GM12878 (cell line): ENCODE results near the gene PDSS1. TPM values are rescaled to one million over a fixed set of nuclear protein-coding genes. Genes with fewer than 3 reads are reported as not detected.

ENCODE experiments used
- ATAC-seq: fragments of 200-7000 bp; cut with Tn5 transposase; 3 replicates; pipeline ENCODE4 v1.9.1; 2020; ENCODE audit warnings: mild to moderate bottlenecking, moderate library complexity
- BruUV-seq: library from RNA; stranded (reverse); fragments of 400-500 nt; replicated peaks from 2 replicates; lab custom pipeline; 2021; lab: Mats Ljungman, UMichigan
- CTCF ChIA-PET: fragments of 300-600 bp; sonication (Branson Sonifier 250); formaldehyde crosslinking; extraction: SDS; loops from one replicate; lab custom pipeline; 2021; ENCODE audit warnings: inconsistent platforms; lab: Yijun Ruan, JAX
- POLR2A ChIA-PET: fragments of 350-600 bp; formaldehyde crosslinking; extraction: SDS; loops from one replicate; lab custom pipeline; 2021; ENCODE audit warnings: inconsistent platforms; lab: Charles Lee
- RAD21 ChIA-PET: fragments of 300-600 bp; sonication (Branson Sonifier 250); formaldehyde crosslinking; loops from one replicate; lab custom pipeline; 2023; ENCODE audit warnings: antibody characterized with exemption; ENCODE audit not compliant: unreplicated experiment; lab: Charles Lee
- SMC1A ChIA-PET: fragments of 300-600 bp; sonication (Branson Sonifier 250); formaldehyde crosslinking; loops from one replicate; lab custom pipeline; 2023; ENCODE audit not compliant: unreplicated experiment, uncharacterized antibody; lab: Charles Lee
- DNase-seq: peaks from one replicate; pipeline ENCODE4 v3.0.0-alpha.2; 2011; ENCODE audit warnings: low read depth, low spot score
- FAIRE-seq: peaks from 3 replicates; lab custom pipeline; 2011; peaks lifted over from hg19 to GRCh38; lab: Jason Lieb, UNC
- H2AFZ ChIP-seq: 2 replicates; pipeline ENCODE4 v1.6.0; 2011; ENCODE audit warnings: low read depth, low read length, control low read depth; ENCODE audit not compliant: control insufficient read depth
- H3K27ac ChIP-seq: 2 replicates; pipeline ENCODE4 v1.5.1; 2011; ENCODE audit warnings: control low read depth; ENCODE audit not compliant: control insufficient read depth, insufficient read depth
- H3K27me3 ChIP-seq, 2 experiments: replicated peaks in 1 of 2; 2 replicates each; pipeline versions ENCODE4 v1.6.0 to v1.6.1; 2011; ENCODE audit warnings: low read length in 1 of 2; ENCODE audit not compliant: control insufficient read depth in 2 of 2, insufficient read depth in 2 of 2
- H3K36me3 ChIP-seq, 2 experiments: 2 replicates each; pipeline ENCODE4 v1.5.1; 2011; ENCODE audit warnings: low read length in 1 of 2; ENCODE audit not compliant: control insufficient read depth in 2 of 2, insufficient read depth in 2 of 2
- H3K4me1 ChIP-seq: 2 replicates; pipeline ENCODE4 v1.6.1; 2011; ENCODE audit warnings: mild to moderate bottlenecking, low read length, moderate library complexity, mixed read lengths; ENCODE audit not compliant: control insufficient read depth, insufficient read depth
- H3K4me2 ChIP-seq: 2 replicates; pipeline ENCODE4 v1.6.0; 2011; ENCODE audit warnings: control low read depth; ENCODE audit not compliant: control insufficient read depth, insufficient read depth
- H3K4me3 ChIP-seq: fragments of 200-600 bp; sonication (generic); 2 replicates; pipeline ENCODE4 v1.5.1; 2016
- H3K79me2 ChIP-seq: 2 replicates; pipeline ENCODE4 v1.6.0; 2011; ENCODE audit warnings: low read length; ENCODE audit not compliant: control insufficient read depth, insufficient read depth
- H3K9ac ChIP-seq: 2 replicates; pipeline ENCODE4 v1.8.0; 2011; ENCODE audit warnings: low read length, control low read depth, mixed read lengths; ENCODE audit not compliant: control insufficient read depth, insufficient read depth
- H3K9me3 ChIP-seq: replicated peaks from 3 replicates; pipeline ENCODE4 v1.5.1; 2011; ENCODE audit warnings: mild to moderate bottlenecking, low read length; ENCODE audit not compliant: control insufficient read depth, insufficient read depth
- H4K20me1 ChIP-seq: 2 replicates; pipeline ENCODE4 v1.6.0; 2011; ENCODE audit not compliant: control insufficient read depth, insufficient read depth
- ATF7 ChIP-seq: fragments of 450-650 bp; IDR thresholded peaks from 2 replicates; pipeline ENCODE4 v1.6.1; 2016; ENCODE audit warnings: low read depth, mild to moderate bottlenecking
- CREM ChIP-seq: IDR thresholded peaks from 2 replicates; pipeline ENCODE4 v1.6.1; 2014; ENCODE audit warnings: antibody characterized with exemption, low read depth
- DPF2 ChIP-seq: fragments of 450-650 bp; IDR thresholded peaks from 2 replicates; pipeline ENCODE4 v1.6.1; 2017; ENCODE audit warnings: mild to moderate bottlenecking
- EED ChIP-seq: sonication (generic); IDR thresholded peaks from 2 replicates; pipeline ENCODE4 v1.6.1; 2016; ENCODE audit warnings: antibody characterized with exemption, low read depth
- ETV6 ChIP-seq, 2 experiments: fragments of 450-650 bp in 1 of 2; IDR thresholded peaks in 1 of 2; conservative IDR thresholded peaks in 1 of 2; 2 replicates each; pipeline ENCODE4 v1.6.1; 2014; ENCODE audit warnings: antibody characterized with exemption in 1 of 2, borderline replicate concordance in 1 of 2, low read depth in 1 of 2, mild to moderate bottlenecking in 1 of 2, moderate library complexity in 1 of 2
- IKZF1 ChIP-seq: fragments of 450-650 bp; conservative IDR thresholded peaks from 2 replicates; pipeline ENCODE4 v1.6.1; 2017; ENCODE audit warnings: antibody characterized with exemption, mild to moderate bottlenecking
- IKZF2 ChIP-seq, 2 experiments: fragments of 450-650 bp; IDR thresholded peaks; 2 replicates each; pipeline ENCODE4 v1.6.1; 2017; ENCODE audit warnings: mild to moderate bottlenecking in 2 of 2, moderate library complexity in 2 of 2
- JUNB ChIP-seq: IDR thresholded peaks from 2 replicates; pipeline ENCODE4 v1.6.1; 2016; ENCODE audit warnings: antibody characterized with exemption, mild to moderate bottlenecking
- MYB ChIP-seq: fragments of 150-350 bp; IDR thresholded peaks from 2 replicates; pipeline ENCODE4 v1.6.1; 2014; ENCODE audit warnings: mild to moderate bottlenecking, low read depth, low read length, borderline replicate concordance
- NFIC ChIP-seq: IDR thresholded peaks from 2 replicates; pipeline ENCODE4 v1.6.1; 2012; ENCODE audit warnings: low read depth, mild to moderate bottlenecking, inconsistent platforms, low read length, moderate library complexity
- POLR2A ChIP-seq: IDR thresholded peaks from 2 replicates; pipeline ENCODE4 v1.6.1; 2011; ENCODE audit warnings: low read depth, mild to moderate bottlenecking, low read length
- RAD21 ChIP-seq: IDR thresholded peaks from 2 replicates; pipeline ENCODE4 v1.6.1; 2011; ENCODE audit warnings: mild to moderate bottlenecking, low read depth, low read length, moderate library complexity; ENCODE audit not compliant: insufficient read depth
- RUNX3 ChIP-seq: IDR thresholded peaks from 2 replicates; pipeline ENCODE4 v1.6.1; 2012; ENCODE audit warnings: low read length, inconsistent platforms
- SPI1 ChIP-seq: IDR thresholded peaks from 2 replicates; pipeline ENCODE4 v1.6.1; 2011; ENCODE audit warnings: low read depth, mild to moderate bottlenecking, low read length, moderate library complexity, borderline replicate concordance; ENCODE audit not compliant: insufficient read depth
- TBL1XR1 ChIP-seq: IDR thresholded peaks from 2 replicates; pipeline ENCODE4 v1.6.1; 2012; ENCODE audit warnings: low read depth, low read length, improper control_type of control experiment
- WGBS: methylation state at CpG from one replicate; pipeline ENCODE4 v1.1.6; 2016; ENCODE audit warnings: low lambda C conversion rate; ENCODE audit not compliant: insufficient replicate concordance, insufficient coverage; ENCODE audit errors: missing lambda C conversion rate; 5-methylcytosine and 5-hydroxymethylcytosine counted together
- in situ Hi-C: fragments of 300-500 bp; cut with MboI; formaldehyde crosslinking; loops from 9 replicates; pipeline ENCODE4 v1.14.3; 2018; ENCODE audit warnings: mixed read lengths
- intact Hi-C: fragments of 100-400 bp; cut with micrococcal nuclease; formaldehyde crosslinking; loops from one replicate; pipeline ENCODE4 v1.14.2; 2022; ENCODE audit not compliant: unreplicated experiment
- polyA plus RNA-seq, 11 experiments: library from polyadenylated mRNA; depleted of rRNA in 4 of 11; unstranded in 6 of 11; stranded (reverse) in 5 of 11; fragments of >200 nt; fragmentation: Nextera tagmentation in 4 of 11; fragmentation: Illumina TruSeq in 1 of 11; extraction: Ambion mirVana in 4 of 11; extraction: Trizol in 1 of 11; gene quantifications; 1 replicate in 1 of 11; 2 replicates in 10 of 11; pipeline versions ENCODE4 v1.2.1 to v1.2.3, GENCODE V29; 2011 to 2016; ENCODE audit warnings: inconsistent platforms in 2 of 11, missing spikeins in 2 of 11, low read depth in 1 of 11
- total RNA-seq, 4 experiments: library from RNA; depleted of rRNA in 3 of 4; stranded (reverse); fragments of >200 nt in 3 of 4; fragmentation: Illumina TruSeq in 1 of 4; extraction: Trizol in 1 of 4; gene quantifications; 2 replicates each; pipeline versions ENCODE4 v1.2.1 to v1.2.3, GENCODE V29; 2013 to 2021

Gene PDSS1
- total and polyA plus RNA-seq, 10 of the 15 experiments (the other 5 are each of a cell fraction or from before 2014, with no cell fraction given) = 12.2 to 48.2 (median 35.9) TPM

DNA sequence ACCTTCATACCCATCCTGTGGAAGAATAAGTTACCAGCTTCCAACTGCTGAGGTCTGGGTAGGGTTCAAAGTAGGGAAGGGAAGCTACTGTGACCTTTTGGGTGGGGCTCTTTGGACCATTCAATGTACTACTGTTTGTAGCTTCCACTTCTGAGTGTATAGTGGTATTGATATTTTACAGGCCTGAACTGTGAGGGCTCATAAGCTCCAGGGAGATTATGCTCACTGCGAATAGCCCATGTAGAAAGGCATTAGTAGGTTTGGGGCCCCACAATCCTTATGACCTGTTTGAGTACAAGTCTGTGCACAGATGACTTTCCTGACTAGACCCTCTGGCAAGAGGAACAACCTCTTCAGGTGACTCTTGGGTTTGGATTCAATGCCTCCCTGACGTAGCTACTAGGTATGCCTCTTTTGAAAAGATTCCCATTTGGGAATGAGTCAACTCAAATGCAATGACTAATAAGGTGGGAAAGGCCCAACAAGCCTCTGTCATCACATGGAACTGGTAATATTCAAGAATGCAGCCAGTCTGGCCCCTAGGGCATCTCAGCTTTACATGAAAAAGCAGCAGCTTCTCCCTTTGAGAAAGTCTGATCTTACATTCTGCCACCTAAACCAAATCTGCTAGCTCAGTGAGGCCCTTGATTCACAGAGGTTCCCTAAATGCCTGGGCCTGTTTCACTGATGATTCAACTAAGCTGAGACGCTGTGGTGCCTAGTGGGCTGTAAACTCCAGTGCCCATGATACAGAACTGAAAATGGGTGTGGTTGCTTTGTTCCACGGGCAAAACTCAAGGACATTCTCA, 83.5 kb downstream of the PDSS1 start:
- no TSS peak for BruUV-seq
- Histone ChIP-seq H4K20me1 (no peaks in the 10 kb centered on the region), H3K36me3 (peaks cover 0 to 6% of the 10 kb centered on the region in 2 experiments; a peak in 3 of 4 replicates), H3K9me3 (no peaks in the 10 kb centered on the region; the same call in 2 of the 3 replicates), H3K27ac (peak overlapping the region; percentile 58), H3K4me2 (peak overlapping the region; percentile 53), H3K27me3 (no peaks in the 10 kb centered on the region), H2AFZ (no peak overlapping the region), H3K4me3 (peak overlapping the region; percentile 13; the same call in 1 of the 2 replicates), H3K4me1 (peaks cover 34% of the 10 kb centered on the region), H3K9ac (no peak overlapping the region), H3K79me2 (peaks cover 78% of the 10 kb centered on the region)
- 4% methylated on average over 4 of the region's 4 CpGs for WGBS
- in situ Hi-C loops = no loop called here
- CTCF ChIA-PET = interaction anchor here (0.6 to 2.3 kb wide), 17 partner anchors 8 to 373 kb away, joined by 3 to 13 read pairs (median 4); partner anchors contain the start of genes ABI1 and YME1L1
- POLR2A ChIA-PET = interaction anchor here (0.6 to 2.7 kb wide), 13 partner anchors 9 to 84 kb away, joined by 3 to 14 read pairs (median 5); partner anchors contain the start of gene ABI1
- peak; percentile 18; the same call in 1 of the 2 replicates for TF ChIP-seq EED
- 0 out of 2 replicates have a peak, but pooled peaks have one; percentile 27 for TF ChIP-seq DPF2
- 0 out of 2 replicates have a peak, but pooled peaks have one; percentile 9 for TF ChIP-seq POLR2A
- peak; percentile 41; the same call in 1 of the 2 replicates for TF ChIP-seq SPI1
- no peak for TF ChIP-seq MYB
- peak; percentile 18; the same call in 1 of the 2 replicates for TF ChIP-seq NFIC
- TF ChIP-seq RAD21 = no peak
- no peak for TF ChIP-seq ETV6 (conservative IDR thresholded peaks at IDR 0.05 in 1 of 2, IDR thresholded peaks at IDR 0.05 in 1 of 2; ENCODE audit: borderline replicate concordance in 1 of 2, low read depth in 1 of 2)
- TF ChIP-seq RUNX3 = peak; percentile 54
- TF ChIP-seq ATF7 = 0 out of 2 replicates have a peak, but pooled peaks have one; percentile 9
- TF ChIP-seq CREM = peak; percentile 39; the same call in 1 of the 2 replicates
- TF ChIP-seq JUNB = peak; percentile 62
- TF ChIP-seq IKZF2 (IDR thresholded peaks at IDR 0.05) = peak; percentile 28 to 52; a peak in 3 of 4 replicates
- peak; percentile 45 for TF ChIP-seq IKZF1
- TF ChIP-seq TBL1XR1 = no peak
- no peak for FAIRE-seq
- ATAC-seq = peak; percentile 88
- DNase-seq = peak; percentile 69
- intact Hi-C loops = no loop called here
- RAD21 ChIA-PET = interaction anchor here (0.6 to 2.4 kb wide), 15 partner anchors 7 to 100 kb away, joined by 3 to 17 read pairs (median 4); no protein-coding TSS in a partner anchor
- SMC1A ChIA-PET = interaction anchor here (0.7 to 4.3 kb wide), 28 partner anchors 9 to 100 kb away, joined by 3 to 31 read pairs (median 6); no protein-coding TSS in a partner anchor
